Activated naive CD4-positive, alpha-beta T cell treated with Interleukin-2 at 50 U/mL for 16 hours (primary cell): ENCODE data around the gene COL6A6.
"Not testable (repeated sequence)": the region's sequence is repeated elsewhere in the genome, so short reads cannot be mapped to it uniquely, and the experiment has no call there.

Experiments
- DNase-seq: peaks from one replicate; pipeline ENCODE4 v3.0.0-alpha.2; 2020

COL6A6 gene

GRCh38 chr3:130533247-130533646 is 16.3 kb downstream of the COL6A6 start:
- DNase-seq = no peak

GRCh38 chr3:130537673-130538304 is 20.8 kb downstream of the COL6A6 start:
- DNase-seq = no peak

GRCh38 chr3:130539005-130539404 is 22.0 kb downstream of the COL6A6 start:
- peak; percentile 26 for DNase-seq

GRCh38 chr3:130543322-130543721 is 26.3 kb downstream of the COL6A6 start:
- DNase-seq = no peak

GRCh38 chr3:130546920-130547679 is 30.1 kb downstream of the COL6A6 start:
- no peak for DNase-seq

- not testable (repeated sequence) for DNase-seq
Measured at GRCh38 chr3:130547680-130548065, 30.7 kb downstream of the COL6A6 start.

GRCh38 chr3:130548356-130548755 is 31.4 kb downstream of the COL6A6 start:
- DNase-seq = no peak

- DNase-seq = no peak
Measured at GRCh38 chr3:130557336-130558035, 40.5 kb downstream of the COL6A6 start.

- no peak for DNase-seq
Measured at GRCh38 chr3:130558366-130558765, 41.4 kb downstream of the COL6A6 start.

GRCh38 chr3:130565224-130565623 is 48.2 kb downstream of the COL6A6 start:
- DNase-seq = no peak
